ENCODE results near the gene ATP6AP1. TPM values are rescaled to one million over a fixed set of nuclear protein-coding genes. Genes with fewer than 3 reads are reported as not detected.

Gene ATP6AP1
- total and polyA plus RNA-seq, 9 of the 15 experiments (the other 6 are each of a cell fraction or from before 2014, with no cell fraction given): 8.3 to 90.5 (median 52.9) TPM

- TF ChIP-seq AFF4 (CRISPR knock-in tag; IDR thresholded peaks at IDR 0.05) (no peak), SPI1 (IDR thresholded peaks at IDR 0.05; ENCODE audit: borderline replicate concordance, low read depth, low read length) (no peak), HNRNPH1 (optimal IDR thresholded peaks at IDR 0.05; ENCODE audit: low read depth, low read length) (no peak), SRSF1 (IDR thresholded peaks at IDR 0.05; ENCODE audit: low read depth, low read length) (no peak), ARNT (IDR thresholded peaks at IDR 0.05) (no peak), RERE (CRISPR knock-in tag; IDR thresholded peaks at IDR 0.05; ENCODE audit: borderline replicate concordance) (no peak), ZNF408 (CRISPR knock-in tag; IDR thresholded peaks at IDR 0.05; ENCODE audit: low read depth) (no peak), ZNF76 (CRISPR knock-in tag; IDR thresholded peaks at IDR 0.05; ENCODE audit: borderline replicate concordance) (no peak), NFRKB (IDR thresholded peaks at IDR 0.05; ENCODE audit: low read depth) (no peak), ZNF212 (CRISPR knock-in tag; IDR thresholded peaks at IDR 0.05) (no peak), HDAC2 (IDR thresholded peaks at IDR 0.05) (no peak), NONO (IDR thresholded peaks at IDR 0.05; ENCODE audit: low read depth in 2 of 2, low read length in 1 of 2) (peak in 1 of 2 experiments; percentile 63; a peak in 1 of 4 replicates), MXI1 (IDR thresholded peaks at IDR 0.05; ENCODE audit: low read depth, low read length) (0 out of 2 replicates have a peak, but pooled peaks have one; percentile 17), MITF (IDR thresholded peaks at IDR 0.05) (peak; percentile 29; the same call in 1 of the 2 replicates), PRPF4 (IDR thresholded peaks at IDR 0.05; ENCODE audit: insufficient read depth, low read depth, low read length, poor library complexity, severe bottlenecking) (no peak), ESRRB (CRISPR knock-in tag; IDR thresholded peaks at IDR 0.05; ENCODE audit: borderline replicate concordance) (no peak), RBM39 (optimal IDR thresholded peaks at IDR 0.05; ENCODE audit: low read depth, low read length) (no peak)
These were observed 15.7 kb downstream of the ATP6AP1 start, which contains the start of gene FAM50A (continued) for GRCh38 chrX:154443992-154444754.

Measured in K562 (cell line).